Activated gamma-delta T cell treated with Interleukin-2 at 50 U/mL for 16 hours (primary cell): Measurements from ENCODE around the gene CLSTN1.

Experiments used
- DNase-seq: peaks from one replicate; pipeline ENCODE4 v3.0.0-alpha.2; 2020

Gene CLSTN1

DNA sequence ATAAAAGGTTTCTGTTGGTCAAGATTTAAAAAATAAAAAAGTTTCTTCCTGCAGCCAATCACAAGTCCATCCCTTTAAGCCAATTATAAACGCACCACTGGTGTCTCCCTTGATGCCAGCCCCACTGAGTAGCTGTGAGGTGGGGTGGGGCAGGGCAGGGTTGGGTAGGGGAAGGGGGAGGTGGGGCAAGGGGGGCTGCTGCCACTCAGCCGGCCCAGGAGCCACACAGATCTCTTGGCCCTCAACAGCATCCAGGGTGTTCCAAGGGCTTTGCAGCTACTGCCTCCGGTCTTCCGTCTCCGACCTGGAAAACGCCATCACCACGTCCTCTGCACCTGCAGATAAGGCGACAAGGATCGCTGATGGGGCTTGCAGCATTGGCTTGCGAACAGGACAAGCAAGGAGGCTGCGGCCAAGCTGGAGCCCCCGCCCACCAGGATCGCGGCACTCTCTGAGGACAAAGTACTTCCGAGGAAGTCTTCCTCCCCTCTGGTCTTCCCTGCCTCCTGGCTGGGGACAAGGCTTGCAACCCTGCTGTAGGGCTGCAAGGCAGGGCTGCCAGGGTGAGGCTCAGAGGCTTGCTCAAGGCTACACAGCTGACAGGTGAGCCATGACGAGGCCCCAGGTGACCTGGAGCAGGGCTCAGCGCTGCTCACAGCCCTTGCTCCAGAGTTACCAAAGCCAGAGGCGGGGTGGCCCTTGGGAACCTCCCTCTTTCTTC, 26.8 kb upstream of the CLSTN1 start:
- DNase-seq, result no peak

GRCh38 chr1:9849691-9850441, 26.1 kb upstream of the CLSTN1 start:
- no peak for DNase-seq

- no peak for DNase-seq
Observed at GRCh38 chr1:9848022-9848421, 24.3 kb upstream of the CLSTN1 start.

DNA sequence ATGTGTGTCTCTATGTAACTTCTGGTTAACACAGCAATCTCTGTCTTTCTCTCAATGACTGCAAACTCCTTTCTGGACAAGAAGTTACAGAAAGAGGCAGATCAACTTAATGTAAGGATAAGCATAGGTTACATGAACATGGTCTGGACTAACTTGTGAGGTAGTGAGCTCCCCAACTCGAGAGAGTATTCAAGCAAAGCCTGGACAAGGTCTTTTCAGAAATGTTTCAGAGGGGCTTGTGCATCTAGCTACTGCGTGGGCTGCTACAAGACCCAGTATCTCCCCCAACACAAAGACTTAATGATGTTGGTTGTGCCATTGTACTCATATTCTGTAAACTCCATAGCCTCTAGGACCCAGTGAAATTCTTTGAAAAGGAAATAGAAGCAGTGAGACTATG, 23.5 kb upstream of the CLSTN1 start:
- DNase-seq, result no peak

- DNase-seq, result no peak
Observed at GRCh38 chr1:9846611-9847171, 22.9 kb upstream of the CLSTN1 start.

- no peak for DNase-seq
Observed at GRCh38 chr1:9845914-9846313, 22.1 kb upstream of the CLSTN1 start.

DNA sequence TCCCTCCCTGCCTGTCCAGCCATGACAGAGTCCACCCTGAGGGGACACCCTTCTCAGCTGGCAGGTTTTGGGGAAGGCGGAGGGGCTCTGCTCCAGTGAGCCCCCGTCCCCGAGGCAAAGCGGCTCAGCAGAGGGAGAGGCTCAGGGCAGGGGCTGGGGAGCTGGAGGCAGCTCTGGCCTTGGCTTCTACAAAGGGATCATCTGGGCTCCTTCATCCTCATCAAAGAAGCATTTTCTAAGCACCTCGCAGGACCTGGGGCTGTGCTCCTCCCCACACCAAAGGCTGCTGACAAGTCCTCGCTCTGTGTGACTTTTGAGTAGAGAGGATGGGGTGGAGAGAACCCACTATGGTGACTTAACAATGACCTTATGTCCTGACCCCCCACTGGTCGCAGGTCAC, 21.0 kb upstream of the CLSTN1 start:
- no peak for DNase-seq

- DNase-seq, result no peak
Observed at GRCh38 chr1:9844106-9844505, 20.3 kb upstream of the CLSTN1 start.

- DNase-seq, result no peak
Observed at GRCh38 chr1:9843576-9843945, 19.8 kb upstream of the CLSTN1 start.

DNA sequence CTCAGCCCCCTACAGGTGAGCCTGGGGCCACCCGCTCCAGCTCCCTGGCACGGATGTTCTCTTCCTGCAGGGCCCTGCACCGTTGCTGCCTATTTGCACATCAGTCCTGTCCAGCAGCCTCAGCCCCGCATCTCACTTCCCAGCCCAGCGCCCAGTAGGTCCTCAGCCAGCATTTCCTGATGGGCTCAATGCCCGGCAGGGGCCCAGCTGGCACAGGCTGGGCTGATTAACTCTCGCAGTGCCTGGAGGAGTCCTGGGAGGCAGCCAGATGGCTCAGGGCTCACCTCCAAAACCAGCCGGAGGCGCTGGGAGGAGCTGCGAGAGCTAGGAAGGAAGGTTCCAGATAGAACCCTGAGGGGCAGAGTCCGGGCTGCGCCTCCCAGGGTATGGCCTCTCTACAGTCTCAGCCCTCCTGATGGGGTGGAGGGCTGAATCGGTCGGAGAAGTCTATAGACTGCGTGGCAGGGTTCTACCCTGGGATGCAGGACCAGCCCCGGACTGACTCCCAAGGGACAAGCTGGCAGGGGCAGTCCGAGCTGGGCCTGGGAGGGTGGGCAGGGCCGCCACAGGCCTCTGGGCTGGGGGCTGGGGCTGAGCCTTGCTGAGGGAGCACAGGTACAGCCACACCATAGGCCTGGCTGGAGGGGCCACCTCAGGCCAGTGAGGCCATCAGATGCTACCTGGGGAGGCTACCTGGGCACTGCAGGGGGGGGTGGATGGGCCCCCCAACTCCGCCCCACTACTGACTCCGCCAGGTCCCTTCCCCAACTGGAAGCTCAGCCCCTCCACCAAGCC, 19.2 kb upstream of the CLSTN1 start:
- no peak for DNase-seq

- DNase-seq, result no peak
Observed at GRCh38 chr1:9842073-9842711, 18.4 kb upstream of the CLSTN1 start.

DNA sequence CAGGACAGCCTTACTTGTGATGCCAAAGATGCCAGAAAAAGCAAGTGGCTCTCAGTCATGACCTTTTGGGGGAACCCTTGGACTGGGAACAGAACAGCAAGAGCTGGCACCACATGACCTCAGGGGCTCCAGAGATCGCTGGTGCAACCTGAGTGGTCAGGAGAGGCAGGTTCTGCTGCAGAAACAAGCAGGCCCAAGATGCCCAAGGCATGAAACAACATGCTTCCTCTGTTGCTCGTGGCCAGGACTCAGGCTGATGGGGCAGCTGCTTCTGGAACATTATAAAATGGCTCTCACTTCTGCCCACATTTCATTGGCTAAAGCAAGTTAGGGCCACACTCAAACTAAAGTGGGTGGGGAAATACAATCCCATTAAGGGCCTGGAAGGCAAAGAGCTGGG, 17.7 kb upstream of the CLSTN1 start:
- DNase-seq, result no peak

DNA sequence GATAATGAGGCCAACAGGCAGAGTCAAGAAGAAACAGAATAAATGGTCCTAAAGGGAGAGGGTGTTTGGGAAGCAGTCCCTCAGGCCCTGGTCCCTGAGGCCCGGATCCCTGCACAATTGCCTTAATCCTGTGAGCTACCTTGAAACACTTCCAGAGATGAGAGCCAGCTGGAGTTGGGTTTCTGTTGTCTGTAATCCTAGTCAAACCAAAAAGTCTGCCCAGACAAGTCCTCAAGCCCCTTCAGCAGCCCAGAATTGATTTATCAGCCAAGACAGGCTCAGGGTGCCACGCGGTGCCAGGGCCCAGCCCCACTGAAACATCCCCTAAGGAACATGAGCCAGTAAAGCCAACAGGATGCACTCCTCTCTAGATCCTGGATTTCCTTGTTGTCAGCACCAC, 16.4 kb upstream of the CLSTN1 start:
- DNase-seq, result no peak

GRCh38 chr1:9838946-9839345, 15.2 kb upstream of the CLSTN1 start:
- no peak for DNase-seq

- DNase-seq, result no peak
Observed at GRCh38 chr1:9836632-9836960, 12.8 kb upstream of the CLSTN1 start.

GRCh38 chr1:9835758-9836631, 12.2 kb upstream of the CLSTN1 start:
- no peak for DNase-seq

- DNase-seq, result no peak
Observed at GRCh38 chr1:9835404-9835757, 11.6 kb upstream of the CLSTN1 start.

- DNase-seq, result no peak
Observed at GRCh38 chr1:9833632-9834031, 9.9 kb upstream of the CLSTN1 start.

- no peak for DNase-seq
Observed at GRCh38 chr1:9827558-9828185, 3.9 kb upstream of the CLSTN1 start.

DNA sequence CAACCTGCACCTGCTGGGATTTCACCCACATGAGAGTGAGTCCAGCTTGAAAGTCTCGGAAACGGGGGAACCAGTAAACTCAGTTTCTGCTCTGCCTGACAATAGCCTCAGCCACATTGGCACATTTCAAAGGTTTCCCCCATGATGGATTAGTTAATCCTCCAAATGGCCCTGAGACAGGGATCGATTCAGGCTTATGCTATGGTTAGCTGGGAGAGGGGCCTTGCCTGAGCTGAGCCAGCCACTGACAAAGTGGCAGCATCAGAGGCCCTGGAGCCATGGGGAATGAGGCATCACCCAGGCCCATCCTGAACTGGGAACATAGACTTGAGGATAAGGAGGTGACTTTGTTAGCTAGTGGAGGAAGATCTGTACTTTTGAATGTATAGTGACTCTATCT, 2.9 kb upstream of the CLSTN1 start:
- no peak for DNase-seq

GRCh38 chr1:9826087-9826486, 2.3 kb upstream of the CLSTN1 start:
- no peak for DNase-seq
